ENCODE data around the gene MAP1LC3B.
A peak's percentile ranks its signal among the peaks of the same experiment; 100 is the strongest.

MAP1LC3B gene

GRCh38 chr16:87409781-87410180 is 17.6 kb downstream of the MAP1LC3B start:
- H2AFZ ChIP-seq (ENCODE audit: low read length): no peak overlapping the region
- WGBS, 2 donors (ENCODE audit: extremely low coverage in 2 of 2, insufficient read length in 2 of 2, insufficient replicate concordance in 1 of 2): no CpG with 5 or more reads among the region's 13 CpGs
- H2AK5ac ChIP-seq (ENCODE audit: low read depth, low read length): no peak overlapping the region
- H4K91ac ChIP-seq (ENCODE audit: low read depth, low read length, poor library complexity): no peak overlapping the region
- H2BK120ac ChIP-seq (ENCODE audit: low read depth, low read length): no peak overlapping the region
- no peak overlapping the region for H3K4ac ChIP-seq (ENCODE audit: low read length)
- no peaks in the 10 kb centered on the region for H3K4me1 ChIP-seq (ENCODE audit: control insufficient read depth in 2 of 2, insufficient read depth in 1 of 2, low read depth in 1 of 2, low read length in 2 of 2)
- peak overlapping the region; percentile 45 for H2BK5ac ChIP-seq (ENCODE audit: low read length)
- H3K18ac ChIP-seq (ENCODE audit: low read length): no peak overlapping the region
- no peak overlapping the region for H2BK12ac ChIP-seq (ENCODE audit: low read length)
- H3K36me3 ChIP-seq (replicated peaks in 1 of 2; ENCODE audit: control insufficient read depth in 2 of 2, insufficient read depth in 2 of 2, low read length in 2 of 2): peaks cover 51 to 95% of the 10 kb centered on the region in 2 donors
- H3K4me2 ChIP-seq (ENCODE audit: insufficient read depth, low read length, poor library complexity, severe bottlenecking): no peak overlapping the region
- no peak overlapping the region for H3K27ac ChIP-seq (replicated peaks; ENCODE audit: low read length)
- H3K9me3 ChIP-seq (replicated peaks in 1 of 2; ENCODE audit: control insufficient read depth in 2 of 2, insufficient read depth in 1 of 2, low read depth in 1 of 2, low read length in 2 of 2): no peaks in the 10 kb centered on the region
- no peak overlapping the region for H3K4me3 ChIP-seq (ENCODE audit: low read length in 2 of 2)
- no peak overlapping the region for H3K14ac ChIP-seq (ENCODE audit: low read length)
- no peak overlapping the region for H3K23ac ChIP-seq (ENCODE audit: low read depth, low read length, poor library complexity)
- H2BK15ac ChIP-seq (ENCODE audit: low read length): no peak overlapping the region
- H3K79me1 ChIP-seq (ENCODE audit: low read depth, low read length): peaks cover 8% of the 10 kb centered on the region
- no peaks in the 10 kb centered on the region for H3K27me3 ChIP-seq (ENCODE audit: control insufficient read depth in 3 of 3, insufficient read depth in 3 of 3, low read depth in 1 of 3, low read length in 3 of 3)
- no peak overlapping the region for H4K8ac ChIP-seq (ENCODE audit: low read depth, low read length)
- H3K9ac ChIP-seq (ENCODE audit: low read depth, low read length, poor library complexity): no peak overlapping the region
- no peak for DNase-seq (ENCODE audit: low spot score)

DNA sequence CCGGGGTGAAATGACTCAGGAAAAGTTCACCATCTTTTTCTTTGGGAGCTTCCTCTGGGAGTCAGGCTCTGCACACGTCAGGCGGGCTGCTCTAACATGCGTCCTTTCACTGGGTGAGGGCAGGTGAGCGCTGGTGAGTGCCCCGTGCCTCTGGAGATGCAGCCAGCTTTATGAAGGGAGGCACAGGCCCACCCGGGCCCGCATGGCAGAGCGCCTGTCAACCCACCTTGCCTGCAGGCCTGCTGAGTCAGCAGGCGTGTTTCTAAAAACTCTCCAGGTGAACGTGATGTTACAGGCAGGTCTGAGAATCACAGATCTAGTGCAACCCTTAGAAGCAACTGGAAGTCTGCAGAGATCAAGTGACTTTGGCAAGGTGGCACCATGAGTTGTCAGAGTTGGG is 18.4 kb downstream of the MAP1LC3B start:
- no peaks in the 10 kb centered on the region for H3K27me3 ChIP-seq (ENCODE audit: control insufficient read depth in 3 of 3, insufficient read depth in 3 of 3, low read depth in 1 of 3, low read length in 3 of 3)
- H3K79me1 ChIP-seq (ENCODE audit: low read depth, low read length): peaks cover 7% of the 10 kb centered on the region
- no peak overlapping the region for H2BK5ac ChIP-seq (ENCODE audit: low read length)
- H3K18ac ChIP-seq (ENCODE audit: low read length): no peak overlapping the region
- H3K9ac ChIP-seq (ENCODE audit: low read depth, low read length, poor library complexity): no peak overlapping the region
- H3K4me1 ChIP-seq (ENCODE audit: control insufficient read depth in 2 of 2, insufficient read depth in 1 of 2, low read depth in 1 of 2, low read length in 2 of 2): no peaks in the 10 kb centered on the region
- H3K4me2 ChIP-seq (ENCODE audit: insufficient read depth, low read length, poor library complexity, severe bottlenecking): no peak overlapping the region
- no peak overlapping the region for H2AFZ ChIP-seq (ENCODE audit: low read length)
- no peak overlapping the region for H3K4me3 ChIP-seq (ENCODE audit: low read length in 2 of 2)
- H3K9me3 ChIP-seq (replicated peaks in 1 of 2; ENCODE audit: control insufficient read depth in 2 of 2, insufficient read depth in 1 of 2, low read depth in 1 of 2, low read length in 2 of 2): no peaks in the 10 kb centered on the region
- no peak overlapping the region for H2AK5ac ChIP-seq (ENCODE audit: low read depth, low read length)
- H4K91ac ChIP-seq (ENCODE audit: low read depth, low read length, poor library complexity): no peak overlapping the region
- DNase-seq (ENCODE audit: low spot score): no peak
- H4K8ac ChIP-seq (ENCODE audit: low read depth, low read length): no peak overlapping the region
- WGBS, 2 donors (ENCODE audit: extremely low coverage in 2 of 2, insufficient read length in 2 of 2, insufficient replicate concordance in 1 of 2): no CpG with 5 or more reads among the region's 11 CpGs
- H2BK12ac ChIP-seq (ENCODE audit: low read length): no peak overlapping the region
- H3K23ac ChIP-seq (ENCODE audit: low read depth, low read length, poor library complexity): no peak overlapping the region
- H3K4ac ChIP-seq (ENCODE audit: low read length): no peak overlapping the region
- H3K14ac ChIP-seq (ENCODE audit: low read length): no peak overlapping the region
- H3K36me3 ChIP-seq (replicated peaks in 1 of 2; ENCODE audit: control insufficient read depth in 2 of 2, insufficient read depth in 2 of 2, low read length in 2 of 2): peaks cover 48 to 93% of the 10 kb centered on the region in 2 donors
- H2BK15ac ChIP-seq (ENCODE audit: low read length): no peak overlapping the region
- no peak overlapping the region for H2BK120ac ChIP-seq (ENCODE audit: low read depth, low read length)
- H3K27ac ChIP-seq (replicated peaks; ENCODE audit: low read length): no peak overlapping the region

DNA sequence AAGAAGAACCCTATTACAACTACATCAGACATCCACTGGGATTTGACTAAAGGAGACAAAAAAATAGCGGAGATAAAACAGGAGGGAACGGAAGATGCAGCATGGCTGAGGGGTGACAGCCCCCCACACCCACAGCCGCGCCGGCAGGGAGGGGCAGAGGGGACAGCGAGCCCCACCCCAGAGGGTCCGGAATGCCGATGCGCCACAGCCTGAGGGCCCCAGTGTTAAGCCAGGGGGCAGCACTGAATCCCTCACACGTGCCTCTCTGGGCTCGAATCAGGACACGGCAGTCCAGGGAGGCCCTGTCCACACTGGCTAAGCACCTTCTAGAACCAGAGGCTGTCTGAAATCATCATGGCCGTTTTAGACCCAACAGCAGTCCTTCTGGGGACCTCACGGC is 18.8 kb downstream of the MAP1LC3B start:
- no peaks in the 10 kb centered on the region for H3K27me3 ChIP-seq (ENCODE audit: control insufficient read depth in 3 of 3, insufficient read depth in 3 of 3, low read depth in 1 of 3, low read length in 3 of 3)
- no peak overlapping the region for H2BK120ac ChIP-seq (ENCODE audit: low read depth, low read length)
- H3K18ac ChIP-seq (ENCODE audit: low read length): no peak overlapping the region
- no peak overlapping the region for H3K27ac ChIP-seq (replicated peaks; ENCODE audit: low read length)
- H3K4ac ChIP-seq (ENCODE audit: low read length): no peak overlapping the region
- H3K9me3 ChIP-seq (replicated peaks in 1 of 2; ENCODE audit: control insufficient read depth in 2 of 2, insufficient read depth in 1 of 2, low read depth in 1 of 2, low read length in 2 of 2): no peaks in the 10 kb centered on the region
- no peak overlapping the region for H2BK12ac ChIP-seq (ENCODE audit: low read length)
- DNase-seq (ENCODE audit: low spot score): no peak
- H4K8ac ChIP-seq (ENCODE audit: low read depth, low read length): no peak overlapping the region
- H3K4me1 ChIP-seq (ENCODE audit: control insufficient read depth in 2 of 2, insufficient read depth in 1 of 2, low read depth in 1 of 2, low read length in 2 of 2): no peaks in the 10 kb centered on the region
- H2AK5ac ChIP-seq (ENCODE audit: low read depth, low read length): no peak overlapping the region
- no peak overlapping the region for H2BK15ac ChIP-seq (ENCODE audit: low read length)
- H3K36me3 ChIP-seq (replicated peaks in 1 of 2; ENCODE audit: control insufficient read depth in 2 of 2, insufficient read depth in 2 of 2, low read length in 2 of 2): peaks cover 48 to 92% of the 10 kb centered on the region in 2 donors
- no peak overlapping the region for H3K4me3 ChIP-seq (ENCODE audit: low read length in 2 of 2)
- H3K14ac ChIP-seq (ENCODE audit: low read length): no peak overlapping the region
- H3K9ac ChIP-seq (ENCODE audit: low read depth, low read length, poor library complexity): no peak overlapping the region
- peaks cover 7% of the 10 kb centered on the region for H3K79me1 ChIP-seq (ENCODE audit: low read depth, low read length)
- WGBS, 2 donors (ENCODE audit: extremely low coverage in 2 of 2, insufficient read length in 2 of 2, insufficient replicate concordance in 1 of 2): no CpG with 5 or more reads among the region's 14 CpGs
- H2BK5ac ChIP-seq (ENCODE audit: low read length): no peak overlapping the region
- no peak overlapping the region for H3K23ac ChIP-seq (ENCODE audit: low read depth, low read length, poor library complexity)
- no peak overlapping the region for H2AFZ ChIP-seq (ENCODE audit: low read length)
- no peak overlapping the region for H4K91ac ChIP-seq (ENCODE audit: low read depth, low read length, poor library complexity)
- H3K4me2 ChIP-seq (ENCODE audit: insufficient read depth, low read length, poor library complexity, severe bottlenecking): no peak overlapping the region

DNA sequence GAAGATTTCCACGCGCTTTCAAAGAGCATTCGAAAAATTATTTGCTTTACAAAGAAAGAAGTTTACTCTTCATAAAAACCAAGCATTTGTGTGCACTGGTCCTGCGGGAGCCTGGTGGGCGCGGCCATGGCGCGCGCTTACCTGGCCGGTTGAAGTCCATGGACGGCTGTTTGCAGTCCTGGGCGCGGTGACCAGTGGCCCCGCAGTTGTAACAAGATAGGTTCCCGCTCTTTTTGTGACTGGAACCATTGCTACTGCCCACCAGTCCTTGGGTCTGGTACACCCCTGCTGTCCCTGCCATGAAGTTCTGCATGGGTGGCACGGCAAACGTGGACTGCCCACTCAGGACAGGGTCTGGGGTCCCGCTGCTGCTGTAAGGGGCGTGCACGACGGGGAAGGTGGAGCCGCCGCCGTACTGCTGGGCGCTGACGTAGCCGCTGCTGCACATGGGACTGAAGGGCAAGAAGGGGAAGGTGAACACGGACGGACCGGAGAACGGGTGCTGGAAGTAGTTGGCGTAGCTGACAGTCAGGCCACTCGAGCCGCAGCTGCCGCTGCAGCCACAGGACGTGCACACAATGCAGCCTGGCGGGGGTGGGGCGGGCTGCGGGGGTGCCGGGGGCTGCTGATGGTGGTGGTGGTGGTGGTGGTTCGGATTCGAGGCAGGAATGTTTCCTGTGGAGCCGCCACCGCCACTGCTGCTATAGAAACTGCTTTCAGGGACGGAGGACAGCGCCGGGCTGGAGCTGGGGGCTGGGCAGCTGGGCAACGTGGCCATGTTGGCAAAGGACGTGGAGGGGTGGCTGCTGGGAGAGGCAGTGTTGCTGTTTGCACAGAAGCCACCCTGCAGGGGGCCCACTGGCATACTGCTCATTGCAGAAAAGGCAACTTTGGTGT is 19.5 kb downstream of the MAP1LC3B start:
- Histone ChIP-seq H3K4me1 (ENCODE audit: control insufficient read depth in 2 of 2, insufficient read depth in 1 of 2, low read depth in 1 of 2, low read length in 2 of 2) (no peaks in the 10 kb centered on the region), H3K18ac (ENCODE audit: low read length) (peak overlapping the region; percentile 28), H3K27ac (replicated peaks; ENCODE audit: low read length) (no peak overlapping the region), H4K8ac (ENCODE audit: low read depth, low read length) (no peak overlapping the region), H3K9me3 (replicated peaks in 1 of 2; ENCODE audit: control insufficient read depth in 2 of 2, insufficient read depth in 1 of 2, low read depth in 1 of 2, low read length in 2 of 2) (no peaks in the 10 kb centered on the region), H4K91ac (ENCODE audit: low read depth, low read length, poor library complexity) (no peak overlapping the region), H3K4me3 (ENCODE audit: low read length in 2 of 2) (no peak overlapping the region), H3K14ac (ENCODE audit: low read length) (no peak overlapping the region), H2BK12ac (ENCODE audit: low read length) (no peak overlapping the region), H3K36me3 (replicated peaks in 1 of 2; ENCODE audit: control insufficient read depth in 2 of 2, insufficient read depth in 2 of 2, low read length in 2 of 2) (peaks cover 47 to 92% of the 10 kb centered on the region in 2 donors), H2AK5ac (ENCODE audit: low read depth, low read length) (no peak overlapping the region), H3K23ac (ENCODE audit: low read depth, low read length, poor library complexity) (no peak overlapping the region), H2BK15ac (ENCODE audit: low read length) (no peak overlapping the region), H3K4ac (ENCODE audit: low read length) (no peak overlapping the region), H2BK120ac (ENCODE audit: low read depth, low read length) (no peak overlapping the region), H3K9ac (ENCODE audit: low read depth, low read length, poor library complexity) (no peak overlapping the region), H3K27me3 (ENCODE audit: control insufficient read depth in 3 of 3, insufficient read depth in 3 of 3, low read depth in 1 of 3, low read length in 3 of 3) (no peaks in the 10 kb centered on the region), H2BK5ac (ENCODE audit: low read length) (no peak overlapping the region), H2AFZ (ENCODE audit: low read length) (no peak overlapping the region), H3K4me2 (ENCODE audit: insufficient read depth, low read length, poor library complexity, severe bottlenecking) (no peak overlapping the region), H3K79me1 (ENCODE audit: low read depth, low read length) (peaks cover 7% of the 10 kb centered on the region)
- no peak for DNase-seq (ENCODE audit: low spot score)
- no CpG with 5 or more reads among the region's 49 CpGs for WGBS, 2 donors (ENCODE audit: extremely low coverage in 2 of 2, insufficient read length in 2 of 2, insufficient replicate concordance in 1 of 2)
